Cerebellar nuclear complex (tissue), 1 donor: ENCODE data around the gene TMEM143.
A peak's percentile ranks its signal among the peaks of the same experiment; 100 is the strongest.

Experiments used
- DNase-seq, 2 experiments: peaks; one replicate each; lab custom pipeline; 2025; lab: John Stamatoyannopoulos, UW

TMEM143 gene

DNA sequence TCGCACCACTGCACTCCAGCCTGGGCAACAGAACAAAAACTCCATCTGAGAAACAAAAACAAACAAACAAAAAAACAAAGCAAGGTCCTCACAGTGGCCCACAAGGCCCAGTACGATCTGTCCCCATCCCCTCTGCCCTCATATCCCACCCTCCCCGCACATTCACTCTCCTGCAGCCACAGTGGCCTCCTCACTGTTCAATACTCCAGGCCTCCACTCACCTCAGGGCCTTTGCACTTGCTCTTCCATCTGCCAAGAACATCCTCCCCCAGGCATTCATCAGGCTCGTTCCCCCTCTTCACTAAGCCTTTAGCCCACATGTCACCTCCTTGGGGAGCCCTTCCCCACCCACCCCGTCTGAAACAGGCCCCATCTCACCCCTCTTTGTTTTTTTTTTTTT is 4.6 kb downstream of the TMEM143 start:
- no peak for DNase-seq

DNA sequence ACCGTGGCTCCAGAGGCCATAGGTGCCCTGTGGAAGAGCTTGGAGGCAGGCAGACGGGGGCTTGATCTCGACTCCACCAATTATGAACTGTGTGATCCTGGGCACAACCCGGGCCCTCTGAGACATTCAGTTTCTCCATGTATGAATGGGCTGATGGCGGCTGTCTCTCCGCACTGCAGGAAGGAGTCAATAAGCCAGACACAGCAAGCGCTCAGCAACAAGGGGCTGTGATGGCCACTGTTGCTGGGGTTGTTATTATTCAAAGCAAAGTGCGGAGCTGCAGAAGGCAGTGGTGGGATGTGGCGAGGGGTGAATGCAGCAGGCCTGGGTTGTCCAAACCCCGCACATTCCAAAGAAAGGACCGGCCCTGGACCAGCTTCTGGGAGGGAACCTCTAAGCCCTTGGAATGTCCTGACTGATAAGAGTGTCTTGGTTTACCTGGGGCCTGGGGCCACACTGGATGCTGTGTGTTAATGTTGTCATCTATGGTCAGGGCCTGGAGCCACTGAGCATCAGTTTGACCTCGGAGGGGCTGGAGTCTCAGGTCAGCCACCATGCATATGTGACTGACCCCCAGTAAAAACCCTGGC is 8.3 kb downstream of the TMEM143 start:
- DNase-seq = no peak

DNA sequence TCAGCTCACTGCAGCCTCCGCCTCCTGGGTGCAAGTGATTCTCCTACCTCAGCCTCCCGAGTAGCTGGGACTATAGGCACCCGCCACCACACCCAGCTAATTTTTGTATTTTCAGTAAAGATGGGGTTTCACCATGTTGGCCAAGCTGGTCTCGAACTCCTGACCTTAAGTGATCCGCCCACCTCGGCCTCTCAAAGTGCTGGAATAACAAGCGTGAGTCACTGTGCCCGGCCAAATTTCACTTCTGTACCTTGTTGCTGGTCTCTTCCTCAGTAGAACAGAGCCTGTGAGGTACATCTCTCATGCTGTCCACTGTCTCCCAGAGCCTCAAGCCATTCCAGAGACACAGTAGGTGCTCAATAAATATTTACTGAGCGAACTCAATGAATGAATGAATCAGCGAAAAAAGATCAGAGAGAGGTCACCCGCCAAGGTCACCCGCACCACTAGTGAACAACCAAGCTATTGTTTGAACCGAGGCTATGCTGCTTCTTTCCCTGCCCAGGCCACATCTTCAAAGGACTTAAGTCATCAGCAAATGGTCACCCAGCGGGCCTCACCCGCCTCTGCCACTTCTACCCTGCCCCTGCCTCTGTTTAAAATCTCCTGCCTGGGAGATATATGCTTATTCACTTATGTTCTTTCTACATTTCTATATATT is 9.3 kb downstream of the TMEM143 start:
- DNase-seq = no peak

DNA sequence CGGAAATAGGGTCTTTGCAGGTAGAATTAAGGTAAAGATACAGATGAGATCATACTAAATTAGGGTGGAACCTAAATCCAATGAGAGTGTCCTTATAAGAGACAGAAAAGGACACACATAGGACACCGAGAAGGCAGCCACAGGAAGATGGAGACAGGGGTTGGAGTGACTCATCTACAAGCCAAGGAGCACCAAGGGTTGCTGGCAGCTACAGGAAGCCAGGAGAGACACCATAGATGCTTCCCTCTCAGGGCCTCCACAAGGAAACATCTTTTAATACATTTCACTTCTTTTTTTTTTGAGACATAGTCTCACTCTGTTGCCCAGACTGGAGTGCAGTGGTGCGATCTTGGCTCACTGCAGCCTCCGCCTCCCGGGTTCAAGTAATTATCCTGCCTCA is 10.1 kb downstream of the TMEM143 start:
- DNase-seq = no peak

DNA sequence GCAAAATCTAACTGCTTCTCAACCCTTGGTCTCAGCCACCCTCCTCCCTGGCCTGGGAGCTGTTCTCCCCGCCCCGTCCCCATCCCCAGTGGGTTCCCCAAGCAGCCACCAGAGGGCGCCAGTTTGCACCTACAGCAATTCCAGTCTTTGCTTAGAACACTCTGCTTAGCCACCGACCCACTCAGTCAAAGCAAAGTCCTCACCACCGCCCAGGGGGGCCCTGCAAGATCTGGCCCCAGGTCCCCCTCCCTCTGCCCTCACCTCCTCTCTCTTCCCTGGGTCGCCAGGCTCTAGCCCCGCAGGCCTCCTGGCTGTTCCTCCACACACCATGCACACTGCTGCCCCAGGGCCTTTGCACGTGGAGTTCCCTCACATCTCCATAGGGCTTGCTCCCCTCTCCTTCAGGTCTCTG is 12.4 kb downstream of the TMEM143 start:
- DNase-seq = no peak

DNA sequence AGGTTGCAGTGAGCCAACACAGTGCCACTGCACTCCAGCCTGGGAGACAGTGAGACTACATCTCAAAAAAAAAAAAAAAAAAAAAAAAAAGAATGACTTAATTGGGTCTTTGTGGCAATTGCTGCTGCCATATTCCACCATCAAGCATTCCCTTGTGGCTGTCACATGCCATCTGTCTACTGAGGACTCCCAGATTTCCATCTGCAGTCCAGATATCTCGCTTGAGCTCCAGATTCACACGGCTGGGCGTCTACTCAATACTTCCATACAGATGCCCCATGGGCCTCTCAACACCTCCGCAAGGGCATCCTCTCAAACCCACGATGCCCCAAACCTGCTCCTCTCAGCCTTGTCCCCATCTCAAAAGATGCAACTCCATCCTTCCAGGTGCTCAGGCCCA is 12.9 kb downstream of the TMEM143 start:
- DNase-seq = no peak

DNA sequence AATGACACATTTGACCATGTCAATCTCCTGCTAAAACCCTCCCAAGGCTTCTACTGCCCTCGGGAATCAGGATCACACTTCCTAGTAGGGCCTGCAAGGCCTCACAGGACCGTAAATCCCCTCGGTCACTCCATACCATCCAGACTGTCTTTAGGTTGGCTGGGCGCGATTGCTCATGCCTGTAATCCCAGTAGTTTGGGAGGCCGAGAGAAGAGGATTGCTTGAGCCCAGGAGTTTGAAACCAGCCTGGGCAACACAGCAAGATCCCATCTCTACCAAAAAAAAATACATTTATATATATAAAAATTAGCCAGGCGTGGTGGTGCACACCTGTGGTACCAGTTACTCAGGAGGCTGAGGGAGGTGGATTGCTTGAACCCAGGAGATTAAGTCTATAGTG is 15.0 kb downstream of the TMEM143 start:
- no peak for DNase-seq

DNA sequence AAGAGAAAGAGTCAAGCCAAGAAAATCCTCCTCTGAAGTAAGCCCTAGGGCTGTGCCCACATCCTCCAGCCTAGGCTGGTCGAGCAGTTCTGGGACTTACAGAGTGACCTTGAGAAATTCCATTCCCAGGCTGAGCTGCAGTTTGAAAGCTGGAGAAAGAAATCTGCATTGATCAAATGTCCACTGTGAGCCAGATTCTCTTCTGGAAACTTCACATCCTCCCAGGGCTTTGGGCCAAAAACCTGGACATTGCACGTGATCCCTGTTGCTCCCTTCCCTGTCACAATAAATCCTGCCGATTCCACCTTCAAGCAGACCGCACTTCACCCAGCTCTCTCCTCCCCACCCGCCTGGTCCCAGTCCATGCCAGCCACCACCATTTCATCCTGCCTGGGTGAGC is 15.7 kb downstream of the TMEM143 start:
- DNase-seq = no peak

DNA sequence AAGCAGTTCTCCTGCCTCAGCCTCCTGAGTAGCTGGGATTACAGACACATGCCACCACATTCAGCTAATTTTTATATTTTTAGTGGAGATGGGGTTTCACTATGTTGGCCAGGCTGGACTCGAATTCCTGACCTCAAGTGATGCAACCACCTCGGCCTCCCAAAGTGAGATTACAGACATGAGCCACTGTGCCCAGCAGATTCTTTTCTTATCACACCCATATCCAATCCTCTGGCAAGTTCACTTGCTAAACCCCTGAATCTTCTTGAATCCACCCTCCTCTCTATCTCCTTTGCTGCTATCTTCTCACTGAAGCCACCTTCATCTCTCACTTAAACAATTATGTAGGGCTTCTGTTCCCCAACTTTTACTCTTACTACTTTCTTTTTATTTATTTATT is 17.5 kb downstream of the TMEM143 start:
- DNase-seq = no peak

DNA sequence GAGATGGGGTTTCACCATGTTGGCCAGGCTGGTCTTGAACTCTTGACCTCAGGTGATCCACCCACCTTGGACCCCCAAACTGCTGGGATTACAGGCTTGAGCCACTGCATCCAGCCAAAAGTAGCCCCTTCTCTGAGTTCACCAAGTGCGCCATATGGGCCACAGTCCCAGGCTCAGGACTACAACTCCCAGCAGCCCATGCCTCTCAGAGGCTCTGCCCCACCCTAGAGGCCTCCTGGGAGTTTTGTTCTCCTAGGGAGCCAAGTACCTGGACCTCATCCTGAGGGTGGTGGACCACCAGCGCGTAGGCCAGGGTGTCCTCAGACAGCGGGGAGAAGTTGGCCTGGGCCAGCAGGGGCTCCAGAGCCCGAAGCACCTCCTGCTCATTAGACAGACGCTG is 18.8 kb downstream of the TMEM143 start:
- no peak for DNase-seq

DNA sequence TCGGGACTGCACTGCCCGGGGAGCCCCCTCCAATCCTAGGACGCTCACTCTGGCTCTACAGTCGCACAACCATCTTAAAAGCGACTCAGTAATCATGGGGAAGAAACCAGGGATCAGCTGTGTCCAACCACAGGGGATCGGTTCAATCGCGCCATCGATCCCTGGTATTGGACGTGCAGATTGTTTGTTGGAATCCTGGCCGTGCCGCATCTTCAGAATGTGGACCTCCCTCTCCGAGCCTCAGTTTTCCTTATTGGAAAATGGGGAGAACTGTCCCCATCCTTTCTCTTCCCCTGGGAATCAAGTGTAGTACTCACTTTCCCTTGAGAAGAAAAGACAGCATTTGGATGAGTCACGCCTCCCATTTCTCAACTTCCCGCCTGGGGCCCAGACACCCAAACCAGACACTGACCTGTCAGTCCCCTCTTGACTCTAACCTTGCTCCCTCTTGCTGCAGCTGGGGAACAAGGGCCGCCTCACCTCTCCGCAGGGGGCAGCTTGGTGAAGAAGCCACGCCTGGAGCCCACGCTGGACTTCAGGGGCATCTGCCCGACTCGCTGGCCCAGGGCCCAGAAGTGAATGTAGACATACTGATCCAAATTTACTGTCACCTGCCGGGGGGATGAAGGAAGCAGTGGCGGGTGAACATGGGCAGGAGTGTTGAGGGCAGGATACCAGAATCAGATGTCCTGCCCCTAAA is 20.7 kb downstream of the TMEM143 start:
- DNase-seq = no peak

DNA sequence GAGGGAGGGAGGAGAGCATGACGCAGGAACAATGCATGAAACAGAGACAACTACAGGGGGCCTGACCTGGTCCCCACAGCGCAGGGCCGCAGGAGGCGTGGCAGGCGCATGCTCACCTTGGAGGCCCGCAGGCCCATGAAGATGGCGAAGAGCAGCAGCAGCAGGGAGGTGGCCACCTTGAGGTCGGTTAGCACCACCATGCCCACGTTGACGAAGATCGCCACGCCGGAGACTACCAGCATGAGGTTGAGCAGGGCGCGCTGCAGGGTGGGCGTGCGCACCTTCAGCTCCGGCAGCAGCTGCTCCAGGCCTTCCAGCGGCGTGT is 21.4 kb downstream of the TMEM143 start:
- DNase-seq = no peak

DNA sequence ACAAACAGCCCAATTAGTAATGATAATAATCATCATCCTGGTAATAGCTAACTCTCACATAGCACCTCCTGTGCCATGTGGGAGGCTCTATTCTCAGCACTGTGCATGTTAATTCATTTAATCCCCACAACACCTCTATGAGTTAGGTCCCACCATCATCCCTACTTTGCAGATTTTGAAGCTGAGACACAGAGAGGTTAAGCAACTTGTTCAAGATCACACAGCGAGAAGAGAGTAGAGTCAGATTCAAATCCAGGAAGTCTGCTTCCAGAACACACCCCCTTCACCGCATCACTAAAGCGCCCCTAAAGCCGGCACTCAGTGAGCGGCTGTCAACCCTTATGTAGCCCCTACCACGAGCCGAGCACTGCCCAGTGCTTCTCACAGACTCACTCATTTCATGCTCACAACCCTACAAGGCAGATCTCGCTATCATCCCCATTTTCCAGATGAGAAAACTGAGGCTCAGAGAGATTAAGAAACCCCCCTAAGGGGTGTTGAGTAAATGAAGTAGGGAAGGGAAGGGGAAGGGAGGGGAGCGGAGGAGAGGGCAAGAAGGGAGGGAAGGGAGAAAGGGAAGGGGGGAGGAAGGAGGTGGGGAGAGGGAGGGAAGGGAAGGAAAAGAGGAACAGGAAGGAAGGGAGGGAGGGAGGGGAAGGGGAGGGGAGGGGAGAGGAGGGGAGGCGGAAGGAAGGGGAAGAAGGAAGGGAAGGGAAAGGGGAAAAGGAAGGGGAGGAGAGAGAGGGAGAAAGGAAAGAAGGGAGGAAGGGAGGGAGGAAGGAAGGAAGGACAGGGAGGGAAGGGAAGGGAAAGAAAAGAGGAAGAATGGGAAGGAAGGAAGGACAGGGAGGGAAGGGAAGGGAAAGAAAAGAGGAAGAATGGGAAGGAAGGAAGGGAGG is 22.0 kb downstream of the TMEM143 start:
- DNase-seq = no peak

DNA sequence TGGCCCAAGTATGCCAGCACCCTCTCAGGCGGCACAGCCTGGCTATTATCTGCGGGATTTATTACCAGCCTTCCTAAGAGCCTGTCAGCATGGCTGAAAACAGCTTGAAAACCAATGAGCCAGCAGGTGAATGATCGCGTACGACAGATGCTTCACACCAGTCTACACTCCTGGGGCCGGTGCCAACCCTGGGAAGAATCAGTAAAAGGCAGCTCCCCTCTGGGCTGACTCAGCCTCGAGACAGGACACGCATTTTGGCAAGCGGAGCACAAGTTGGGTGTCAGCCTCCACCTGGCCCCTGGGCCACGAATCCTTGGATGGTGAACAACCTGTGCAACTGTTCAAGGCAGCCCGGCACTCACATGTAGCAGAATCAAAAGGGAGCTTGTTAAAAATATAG is 22.7 kb downstream of the TMEM143 start:
- DNase-seq = no peak

DNA sequence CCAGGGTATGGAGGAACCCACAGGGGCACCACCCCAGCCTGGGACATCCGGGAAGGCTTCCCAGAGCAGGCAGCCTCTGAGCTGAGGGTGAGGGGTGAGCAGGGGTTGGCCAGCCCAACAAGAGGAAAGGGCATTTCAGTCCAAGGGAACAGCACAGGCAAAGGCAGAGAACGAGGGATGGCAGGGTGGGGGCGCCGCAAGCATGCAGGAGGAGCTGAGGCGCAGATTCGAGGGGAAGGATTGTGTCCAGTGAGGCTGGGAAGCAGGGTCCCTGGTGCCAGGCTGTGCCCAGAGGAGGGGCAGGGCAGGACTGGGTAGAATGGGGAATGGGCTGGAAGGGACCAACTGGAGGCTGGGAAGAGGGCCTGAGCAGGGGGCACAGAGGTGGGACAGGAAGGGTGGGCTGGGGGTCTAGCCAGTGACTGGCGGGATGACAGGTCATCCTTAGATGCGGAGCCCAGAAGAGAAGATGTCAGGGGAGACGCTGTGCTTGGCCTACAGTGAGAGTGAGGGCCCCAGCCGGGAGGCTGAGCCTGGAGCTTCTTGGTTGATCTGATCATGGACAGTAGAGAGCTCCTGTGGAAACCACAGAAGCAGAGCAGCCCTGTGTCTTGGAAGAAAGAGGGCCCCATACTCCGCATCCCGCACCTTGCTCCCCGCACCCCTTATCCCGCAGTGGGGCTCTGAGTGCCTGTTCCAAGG is 24.8 kb downstream of the TMEM143 start:
- no peak for DNase-seq

DNA sequence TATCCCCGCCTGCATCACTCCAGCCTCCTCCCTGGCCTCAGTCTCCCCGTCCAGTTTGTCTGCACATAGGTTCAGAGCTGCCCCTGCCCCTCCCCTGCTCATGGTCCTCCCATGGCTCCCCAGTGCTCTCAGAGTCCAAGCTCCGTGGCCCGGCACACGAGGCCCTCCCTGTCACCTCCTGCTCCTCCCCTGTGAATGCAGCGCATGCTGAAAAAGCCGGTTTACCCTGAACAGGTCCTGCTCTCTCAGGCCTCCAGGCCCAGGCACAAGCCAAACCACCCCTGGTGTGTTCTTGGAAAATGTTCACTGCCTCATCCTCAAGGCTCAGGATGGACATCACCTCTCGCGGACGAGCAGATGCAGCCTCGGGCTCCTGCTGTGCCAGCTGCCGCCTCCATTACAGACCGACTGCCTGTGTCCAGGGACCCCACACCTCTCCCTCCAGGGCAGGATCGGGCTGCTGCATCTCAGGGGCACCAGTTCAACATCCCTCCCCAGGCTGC is 25.4 kb downstream of the TMEM143 start:
- DNase-seq = no peak

DNA sequence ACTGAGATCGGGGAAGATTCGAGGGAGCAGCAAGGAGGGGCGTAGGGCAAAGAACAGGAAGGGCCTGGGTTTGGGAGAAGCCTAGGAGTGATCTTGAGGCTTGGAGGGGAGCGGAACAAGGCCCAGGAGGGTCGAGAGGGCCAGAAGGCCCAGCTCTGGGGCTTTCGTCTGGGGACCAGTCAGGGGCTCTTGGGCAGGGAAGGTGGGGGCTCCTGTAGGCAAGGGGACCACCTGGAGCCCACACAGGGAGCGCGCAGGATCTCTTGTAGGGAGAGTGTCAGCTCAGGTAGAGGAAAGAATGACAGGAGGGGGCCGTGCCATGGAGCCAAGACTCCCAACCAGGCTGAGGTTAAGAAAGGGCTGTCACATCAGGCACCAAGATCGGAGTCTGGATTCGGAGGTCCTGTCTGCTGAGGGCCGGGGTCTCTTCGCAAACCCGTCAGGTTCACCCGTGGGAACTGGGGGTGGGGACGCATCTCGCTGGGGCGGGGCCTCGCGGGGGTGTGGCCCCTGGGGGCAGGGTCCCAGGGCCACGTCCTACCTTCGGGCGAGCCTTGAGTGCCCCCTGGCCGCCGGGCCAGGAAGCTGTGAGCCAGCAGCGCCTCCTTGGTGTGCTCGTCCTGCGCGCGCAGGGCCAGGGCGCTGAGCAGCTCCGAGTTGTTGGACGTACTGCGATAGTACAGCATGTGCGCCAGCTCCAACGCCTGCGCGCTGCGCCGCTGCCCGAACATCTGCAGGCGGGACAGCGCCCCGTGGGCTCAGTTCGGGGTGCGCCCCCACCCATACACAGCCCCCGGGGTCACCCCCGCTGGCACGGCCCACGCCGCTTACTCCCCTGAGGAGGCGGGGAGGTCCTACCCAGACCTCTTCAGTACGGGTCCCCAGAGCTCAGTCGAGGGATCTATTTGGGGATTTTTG is 30.0 kb downstream of the TMEM143 start:
- no peak for DNase-seq

DNA sequence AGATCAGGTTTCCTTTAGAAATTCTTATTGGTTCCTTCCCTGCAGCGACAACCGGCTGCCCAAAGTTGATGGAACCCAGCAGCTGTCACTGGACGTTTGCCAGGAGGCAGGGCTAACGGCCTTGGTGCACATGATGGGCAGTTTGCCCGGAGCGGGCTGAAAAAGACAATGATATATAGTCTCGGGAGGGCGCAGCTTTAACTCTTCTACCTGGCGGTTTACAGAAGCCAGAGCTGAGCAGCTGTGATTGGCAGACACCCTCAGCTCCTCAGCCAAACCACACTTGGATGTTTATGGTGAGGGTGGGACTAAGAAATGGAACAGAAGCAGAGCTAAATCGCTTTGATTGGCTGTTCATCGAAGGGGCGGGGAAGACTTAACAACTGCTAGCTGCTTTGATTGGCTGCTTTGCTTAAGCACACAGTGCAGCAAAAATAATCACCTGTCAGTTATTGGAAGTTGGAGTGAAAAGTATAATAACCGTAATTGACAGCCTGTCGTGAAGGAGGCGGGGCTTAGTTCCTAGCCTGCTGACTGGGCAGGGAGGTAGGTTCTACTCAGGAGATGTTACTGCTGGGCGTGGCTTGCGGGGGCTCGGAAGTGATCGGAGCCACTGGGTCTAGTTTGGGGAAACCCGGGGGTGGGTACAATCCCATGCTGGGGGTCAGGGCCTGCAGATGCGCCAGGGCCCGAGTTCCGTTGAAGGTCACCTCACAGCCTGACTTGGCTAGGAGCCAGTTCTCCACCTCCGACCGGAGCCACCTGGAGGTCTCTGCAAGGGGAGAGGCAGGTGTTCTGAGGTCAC is 30.9 kb downstream of the TMEM143 start:
- peak in 1 of 2 experiments; percentile 88 for DNase-seq

DNA sequence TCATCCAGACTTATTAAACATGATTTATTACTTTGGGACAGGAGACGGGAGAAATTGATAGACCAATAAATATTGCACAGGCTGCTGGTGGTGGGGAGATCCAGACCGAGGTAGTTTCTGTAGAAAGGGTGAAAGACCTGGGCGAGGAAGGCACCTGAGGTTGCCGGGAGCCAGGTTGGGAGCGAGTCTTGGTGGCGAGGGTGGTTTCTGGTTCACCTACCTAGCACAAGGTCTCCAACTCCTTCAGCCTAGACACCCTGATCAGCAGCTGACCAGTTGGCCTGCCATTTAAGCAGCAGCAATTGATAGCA is 31.4 kb downstream of the TMEM143 start:
- DNase-seq = no peak
